Gastroesophageal sphincter (tissue), 3 donors: Measurements from ENCODE around the gene PARM1.

ENCODE experiments used
- CTCF ChIP-seq, 4 experiments: fragments of 200-600 bp in 2 of 4; fragments of 450-650 bp in 2 of 4; sonication (generic) in 1 of 4; IDR thresholded peaks; one replicate each; pipeline ENCODE4 v1.5.1; 2017 to 2019; ENCODE audit warnings: antibody characterized with exemption in 4 of 4, mild to moderate bottlenecking in 2 of 4, moderate library complexity in 2 of 4
- POLR2A ChIP-seq, 2 donors: fragments of 450-650 bp; IDR thresholded peaks; one replicate each; pipeline ENCODE4 v1.6.1; 2017; ENCODE audit warnings: antibody characterized with exemption in 2 of 2, mild to moderate bottlenecking in 2 of 2, moderate library complexity in 1 of 2

GRCh38 chr4:74926007-74926406, 6.9 kb upstream of the PARM1 start:
- TF ChIP-seq POLR2A (IDR thresholded peaks at IDR 0.05) (no peak), CTCF (IDR thresholded peaks at IDR 0.05) (no peak)
